GM12891 (cell line): ENCODE results near the gene ST6GALNAC3.

ENCODE experiments used
- POLR2A ChIP-seq: IDR thresholded peaks from 2 replicates; pipeline ENCODE4 v1.6.1; 2011; ENCODE audit warnings: low read depth, low read length, control low read depth
- POLR2AphosphoS5 ChIP-seq: IDR thresholded peaks from 2 replicates; pipeline ENCODE4 v1.6.1; 2011; ENCODE audit warnings: low read depth, low read length, control low read depth
- SPI1 ChIP-seq: IDR thresholded peaks from 2 replicates; pipeline ENCODE4 v1.6.1; 2011; ENCODE audit warnings: low read depth, low read length, control low read depth
- TAF1 ChIP-seq: IDR thresholded peaks from 2 replicates; pipeline ENCODE4 v1.6.1; 2011; ENCODE audit warnings: low read depth, low read length, control low read depth

DNA sequence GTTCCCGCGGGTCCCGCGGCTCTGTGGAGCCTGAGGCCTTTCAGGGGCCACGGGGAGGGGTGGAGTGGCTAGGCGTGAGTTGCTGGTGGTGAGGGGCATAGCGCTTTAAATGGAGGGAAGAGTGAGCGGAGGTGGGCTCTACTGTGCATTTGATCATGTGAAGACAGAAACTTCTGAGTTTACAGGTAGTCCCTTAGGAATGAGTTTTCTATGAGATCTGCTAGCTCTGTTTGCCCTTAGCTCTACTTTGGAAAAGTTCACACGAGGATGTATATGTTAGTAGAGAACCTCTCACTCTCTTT is 593 bp downstream of the ST6GALNAC3 start:
- TF ChIP-seq POLR2A (no peak), TAF1 (no peak), POLR2AphosphoS5 (no peak), SPI1 (no peak)
